GM12874 (cell line): ENCODE measurements around the gene MBD4.

Experiments
- TF ChIP-seq, protein P1 (sequence below): IDR thresholded peaks from 2 replicates; pipeline ENCODE4 v1.5.1; 2011; ENCODE audit warnings: low read depth, mild to moderate bottlenecking, control low read depth, low read length, moderate library complexity; ENCODE audit not compliant: insufficient read depth

Gene MBD4

DNA sequence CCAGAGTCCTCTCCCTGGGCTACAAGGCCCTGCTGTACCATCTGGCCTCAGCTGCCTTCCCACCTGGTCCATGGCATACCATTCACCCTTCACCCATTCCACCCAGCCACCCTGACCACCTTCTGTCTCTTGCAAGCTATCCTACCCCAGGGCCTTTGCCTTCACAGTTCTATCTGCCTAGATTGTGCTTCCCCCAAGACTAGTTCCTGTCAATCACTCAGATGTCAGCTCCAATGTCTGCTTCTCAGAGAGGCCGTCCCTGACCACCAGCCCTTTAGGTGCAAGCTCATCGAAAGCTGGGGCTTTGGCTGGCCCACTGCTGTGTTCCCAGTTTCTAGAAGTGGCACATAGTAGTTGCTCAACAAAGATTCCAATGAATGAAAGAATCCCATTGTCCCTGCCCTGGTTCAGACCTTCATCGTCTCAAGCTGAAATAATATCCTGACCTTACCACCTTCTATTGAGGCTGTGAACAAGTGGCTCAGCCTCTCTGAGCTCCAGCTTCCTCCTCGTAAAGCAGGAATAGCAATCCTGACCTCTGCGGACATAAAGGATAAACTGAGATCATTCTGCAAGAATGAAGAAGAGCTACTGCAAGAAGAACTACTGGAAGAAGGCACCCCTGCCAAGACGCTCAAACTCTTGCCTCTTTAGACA is 27.1 kb downstream of the MBD4 start:
- TF ChIP-seq, protein P1, sequence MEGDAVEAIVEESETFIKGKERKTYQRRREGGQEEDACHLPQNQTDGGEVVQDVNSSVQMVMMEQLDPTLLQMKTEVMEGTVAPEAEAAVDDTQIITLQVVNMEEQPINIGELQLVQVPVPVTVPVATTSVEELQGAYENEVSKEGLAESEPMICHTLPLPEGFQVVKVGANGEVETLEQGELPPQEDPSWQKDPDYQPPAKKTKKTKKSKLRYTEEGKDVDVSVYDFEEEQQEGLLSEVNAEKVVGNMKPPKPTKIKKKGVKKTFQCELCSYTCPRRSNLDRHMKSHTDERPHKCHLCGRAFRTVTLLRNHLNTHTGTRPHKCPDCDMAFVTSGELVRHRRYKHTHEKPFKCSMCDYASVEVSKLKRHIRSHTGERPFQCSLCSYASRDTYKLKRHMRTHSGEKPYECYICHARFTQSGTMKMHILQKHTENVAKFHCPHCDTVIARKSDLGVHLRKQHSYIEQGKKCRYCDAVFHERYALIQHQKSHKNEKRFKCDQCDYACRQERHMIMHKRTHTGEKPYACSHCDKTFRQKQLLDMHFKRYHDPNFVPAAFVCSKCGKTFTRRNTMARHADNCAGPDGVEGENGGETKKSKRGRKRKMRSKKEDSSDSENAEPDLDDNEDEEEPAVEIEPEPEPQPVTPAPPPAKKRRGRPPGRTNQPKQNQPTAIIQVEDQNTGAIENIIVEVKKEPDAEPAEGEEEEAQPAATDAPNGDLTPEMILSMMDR: no peak

DNA sequence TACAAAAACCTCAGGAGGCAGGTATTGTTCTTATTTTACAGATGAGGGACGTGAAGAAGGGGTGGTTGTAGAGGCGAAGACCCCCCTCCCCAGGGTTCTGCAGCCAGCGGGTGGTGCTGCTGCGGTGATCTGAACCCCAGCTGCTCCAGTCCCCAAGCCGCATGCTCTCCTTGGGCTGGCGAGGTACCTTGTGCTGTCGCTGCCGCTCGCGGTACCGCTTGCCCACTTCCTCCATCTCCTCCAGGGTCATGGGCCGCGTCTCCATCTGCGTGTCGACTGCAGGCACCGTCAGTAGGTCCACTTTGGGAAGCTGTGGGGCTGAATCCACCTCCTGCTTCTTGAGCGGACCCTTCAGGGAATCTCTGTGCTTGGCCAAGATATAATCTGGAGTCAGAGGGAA is 28.8 kb downstream of the MBD4 start:
- TF ChIP-seq, protein P1: no peak

DNA sequence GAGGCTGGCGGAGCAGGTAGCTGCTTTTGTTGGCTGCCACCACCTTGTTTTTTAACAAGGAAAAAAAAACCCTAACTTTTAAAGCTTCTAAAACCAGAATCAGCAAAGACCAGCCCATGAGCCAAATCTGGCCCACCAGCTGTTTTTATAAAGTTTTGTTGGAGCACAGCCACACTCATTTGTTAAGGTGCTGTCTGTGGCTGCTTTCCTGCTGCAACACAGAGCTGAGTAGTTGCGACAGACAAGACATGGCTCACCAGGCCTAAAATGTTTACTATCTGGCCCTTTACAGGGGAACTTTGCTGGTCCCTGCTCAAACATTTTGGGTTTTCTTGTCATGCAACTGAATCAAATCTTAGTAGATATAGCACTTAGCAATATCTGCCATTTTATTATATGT is 30.2 kb downstream of the MBD4 start:
- TF ChIP-seq, protein P1: no peak

DNA sequence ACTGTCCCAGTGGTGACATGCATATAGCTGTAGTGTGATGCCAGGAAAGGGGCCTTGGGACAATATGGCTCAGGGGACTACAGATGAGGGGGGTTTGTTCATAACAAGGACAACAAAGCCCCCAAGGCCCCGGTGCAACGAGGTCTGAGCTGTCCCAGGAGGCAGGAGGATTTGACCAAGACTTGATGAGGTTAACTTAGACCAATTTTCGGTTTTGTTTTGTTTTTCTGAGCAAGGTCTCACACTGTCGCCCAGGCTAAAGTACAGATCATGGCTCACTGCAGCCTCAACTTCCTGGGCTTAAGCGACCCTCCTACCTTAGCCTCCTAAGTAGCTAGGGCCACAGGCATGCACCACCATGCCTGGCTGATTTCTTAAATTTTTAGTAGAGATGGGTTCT is 35.1 kb downstream of the MBD4 start:
- TF ChIP-seq, protein P1: no peak

DNA sequence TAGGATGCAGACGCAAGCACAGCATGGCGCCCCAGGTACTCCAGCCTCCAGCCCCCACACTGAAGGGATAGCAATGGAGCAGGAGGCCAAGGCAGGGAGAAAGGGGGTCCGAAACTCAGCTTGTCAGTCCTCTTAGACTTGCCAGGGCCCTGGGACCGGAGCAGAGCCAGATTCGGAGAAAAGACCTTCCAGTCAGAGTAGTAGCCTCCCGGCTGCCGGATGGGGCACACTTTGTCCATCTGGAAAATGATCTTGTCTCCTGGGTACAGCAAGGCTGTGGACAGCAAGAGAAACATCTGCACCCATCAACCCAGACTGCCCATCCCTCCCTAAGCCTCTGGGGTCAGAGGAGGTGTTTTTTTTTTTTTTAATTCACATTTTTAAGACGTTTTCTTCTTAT is 35.6 kb downstream of the MBD4 start:
- TF ChIP-seq, protein P1: no peak

DNA sequence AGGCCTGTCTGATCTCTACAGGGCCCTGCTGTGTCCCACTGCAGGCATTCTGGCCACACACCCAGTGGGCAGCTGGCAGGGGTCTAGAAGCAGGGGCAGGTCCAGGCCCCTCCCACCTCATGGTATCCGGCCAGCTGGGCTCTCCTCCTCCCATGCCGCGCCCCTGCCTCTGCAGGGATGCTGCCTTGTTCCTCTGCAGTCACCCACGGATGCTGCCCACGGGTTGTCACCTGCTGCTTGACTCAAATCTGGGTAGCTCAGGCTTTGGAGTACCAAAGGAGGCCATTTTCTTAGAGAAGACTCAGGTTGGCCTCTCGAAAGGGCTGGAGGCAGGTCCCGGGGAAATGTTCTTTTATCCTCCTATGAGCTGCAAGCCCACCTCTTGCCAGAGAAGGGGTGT is 36.3 kb downstream of the MBD4 start:
- TF ChIP-seq, protein P1: no peak

DNA sequence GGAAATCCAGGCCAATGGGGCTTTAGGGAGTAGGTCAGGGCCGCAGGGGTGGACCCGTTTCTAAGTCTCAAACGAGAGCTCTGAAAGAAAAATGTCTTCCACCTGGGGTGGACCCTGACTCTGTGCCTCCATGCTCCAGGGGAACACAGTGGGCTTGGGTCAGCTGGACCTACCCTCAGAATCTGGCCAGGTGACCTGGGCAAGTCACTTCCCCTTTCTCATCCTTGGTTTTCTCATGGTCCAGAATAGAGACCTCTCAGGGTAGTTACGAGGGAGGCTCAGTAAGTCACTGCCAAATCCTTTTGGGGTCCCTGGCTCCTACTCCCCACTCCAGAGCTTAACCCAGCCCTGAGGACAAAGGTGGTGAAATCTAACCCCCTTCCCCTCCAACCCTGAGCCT is 37.1 kb downstream of the MBD4 start:
- TF ChIP-seq, protein P1: no peak
